ENCODE data around the gene TNNC1. TPM values are rescaled to one million over a fixed set of nuclear protein-coding genes. Genes with fewer than 3 reads are reported as not detected.

Gene TNNC1
- total RNA-seq, 2 experiments from 2014 or later = 7.2 to 7.6 TPM

- DNase-seq = no peak
- intact Hi-C loops (cut with micrococcal nuclease) = no loop called here
- Mint-ChIP-seq H3K4me1 (ENCODE audit: low read depth) (peaks cover 18% of the 10 kb centered on the region), H3K9me3 (no peaks in the 10 kb centered on the region), H3K36me3 (ENCODE audit: low read depth) (peaks cover 32% of the 10 kb centered on the region), H3K27me3 (ENCODE audit: low read depth) (no peaks in the 10 kb centered on the region), H3K4me3 (no peak overlapping the region), H3K27ac (no peak overlapping the region)
- CTCF ChIA-PET = interaction anchor here (1.6 kb wide), 1 partner anchor 24 kb away, joined by 3 read pairs; no protein-coding TSS in a partner anchor
These were observed 49.9 kb downstream of the TNNC1 start for GRCh38 chr3:52403955-52404354.

DNA sequence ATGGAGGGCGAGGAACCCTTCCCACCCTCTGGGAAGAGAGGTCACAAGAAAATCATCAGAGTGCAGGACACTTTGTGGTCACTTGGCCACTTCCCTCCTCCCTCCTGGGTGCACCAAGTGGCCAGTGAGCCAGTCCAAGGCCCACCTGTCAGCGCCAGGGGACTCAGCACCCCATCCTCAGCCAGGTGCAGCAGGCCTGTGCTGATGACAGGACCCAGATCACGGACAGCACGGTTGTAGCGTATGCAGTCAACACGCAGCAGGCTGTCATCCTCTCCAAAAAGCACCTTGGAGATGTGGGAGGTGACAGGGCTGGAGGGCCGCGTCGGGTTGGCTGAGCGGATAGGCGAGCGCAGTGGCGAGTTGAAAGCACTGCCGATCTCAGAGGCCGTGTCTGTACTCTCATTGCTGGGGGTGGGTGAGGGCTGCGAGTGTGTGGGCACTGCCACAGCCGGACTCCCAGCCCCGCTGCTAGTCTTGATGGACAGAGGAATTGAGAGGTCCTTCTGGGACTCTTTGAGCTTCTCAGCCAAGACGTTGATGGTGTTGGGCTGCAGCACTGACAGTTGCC is 50.5 kb downstream of the TNNC1 start:
- H3K27me3 Mint-ChIP-seq (ENCODE audit: low read depth) = no peaks in the 10 kb centered on the region

DNA sequence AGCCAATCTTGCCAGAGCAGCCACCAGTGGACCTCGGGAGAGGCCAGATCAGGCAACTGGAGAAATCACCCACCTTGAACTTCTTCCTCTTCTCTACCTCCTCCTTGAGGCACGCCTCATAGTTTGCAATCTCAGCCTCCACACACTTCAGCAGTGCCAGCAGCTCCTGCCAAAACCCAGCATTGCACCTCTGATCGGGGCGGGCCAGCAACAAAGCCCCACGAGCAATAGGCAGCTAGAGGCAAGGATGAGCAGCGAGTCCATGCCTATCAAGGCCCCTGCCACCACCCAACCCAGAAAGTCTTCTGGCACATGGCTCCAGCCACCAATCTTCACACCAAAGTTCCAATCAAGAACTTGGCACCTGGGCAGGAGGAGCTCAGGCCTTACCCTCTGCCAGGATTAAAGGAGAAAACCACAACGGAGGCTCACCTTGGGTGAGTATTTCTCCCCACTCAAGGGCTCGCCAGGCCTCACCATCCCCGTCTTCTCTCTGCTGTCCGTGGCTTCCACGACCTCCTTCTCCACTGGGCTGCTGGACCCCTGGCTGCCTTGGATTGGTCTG is 51.1 kb downstream of the TNNC1 start:
- Mint-ChIP-seq H3K27ac (peak overlapping the region; percentile 66), H3K36me3 (ENCODE audit: low read depth) (peaks cover 28% of the 10 kb centered on the region), H3K4me3 (no peak overlapping the region), H3K9me3 (no peaks in the 10 kb centered on the region), H3K27me3 (ENCODE audit: low read depth) (no peaks in the 10 kb centered on the region), H3K4me1 (ENCODE audit: low read depth) (peaks cover 6% of the 10 kb centered on the region)
- CTCF ChIA-PET = interaction anchor here (0.6 to 0.7 kb wide), 2 partner anchors 65 to 122 kb away, joined by 3 read pairs; no protein-coding TSS in a partner anchor
- no peak for DNase-seq
- intact Hi-C loops (cut with micrococcal nuclease) = no loop called here

More for the DNA sequence above, 50.5 kb downstream of the TNNC1 start:
- H3K4me1 Mint-ChIP-seq (ENCODE audit: low read depth) = peaks cover 12% of the 10 kb centered on the region
- H3K4me3 Mint-ChIP-seq = no peak overlapping the region
- no peaks in the 10 kb centered on the region for H3K9me3 Mint-ChIP-seq
- intact Hi-C loops (cut with micrococcal nuclease) = no loop called here
- H3K36me3 Mint-ChIP-seq (ENCODE audit: low read depth) = peaks cover 31% of the 10 kb centered on the region
- DNase-seq = no peak
- no peak overlapping the region for H3K27ac Mint-ChIP-seq
- CTCF ChIA-PET = interaction anchor here (0.6 to 1.6 kb wide), 3 partner anchors 24 to 122 kb away, joined by 3 read pairs; no protein-coding TSS in a partner anchor

GRCh38 chr3:52402101-52402521 is 51.7 kb downstream of the TNNC1 start:
- H3K27ac Mint-ChIP-seq = no peak overlapping the region

GRCh38 chr3:52401551-52401950 is 52.3 kb downstream of the TNNC1 start:
- CTCF ChIA-PET = interaction anchor here (0.9 kb wide), 1 partner anchor 14 kb away, joined by 3 read pairs; no protein-coding TSS in a partner anchor
- no peaks in the 10 kb centered on the region for H3K9me3 Mint-ChIP-seq
- H3K27me3 Mint-ChIP-seq (ENCODE audit: low read depth) = no peaks in the 10 kb centered on the region
- H3K4me3 Mint-ChIP-seq = no peak overlapping the region
- H3K27ac Mint-ChIP-seq = no peak overlapping the region
- H3K4me1 Mint-ChIP-seq (ENCODE audit: low read depth) = no peaks in the 10 kb centered on the region
- intact Hi-C loops (cut with micrococcal nuclease) = no loop called here
- H3K36me3 Mint-ChIP-seq (ENCODE audit: low read depth) = peaks cover 24% of the 10 kb centered on the region
- no peak for DNase-seq

More at GRCh38 chr3:52402101-52402521, 51.7 kb downstream of the TNNC1 start:
- DNase-seq = no peak
- Mint-ChIP-seq H3K27me3 (ENCODE audit: low read depth) (no peaks in the 10 kb centered on the region), H3K4me1 (ENCODE audit: low read depth) (no peaks in the 10 kb centered on the region), H3K36me3 (ENCODE audit: low read depth) (peaks cover 25% of the 10 kb centered on the region), H3K4me3 (no peak overlapping the region), H3K9me3 (no peaks in the 10 kb centered on the region)
- intact Hi-C loops (cut with micrococcal nuclease) = no loop called here
- CTCF ChIA-PET = interaction anchor here (0.9 kb wide), 1 partner anchor 14 kb away, joined by 3 read pairs; no protein-coding TSS in a partner anchor

Other genes with a start within 250 kb of the TNNC1 start
- under 1 TPM; 0.62 to 0.89 TPM for gene TLR9, start 228.4 kb downstream of the TNNC1 start, total RNA-seq
- gene TWF2, start 214.9 kb downstream of the TNNC1 start, total RNA-seq = 10 to 100 TPM; 89.1 to 91.3 TPM
- 100 to 1,000 TPM; 107 to 108 TPM for gene PPM1M, start 208.3 kb downstream of the TNNC1 start, total RNA-seq
- gene WDR82, start 175.4 kb downstream of the TNNC1 start, total RNA-seq = 100 to 1,000 TPM; 176 to 177 TPM
- gene GLYCTK, start 166.2 kb downstream of the TNNC1 start, total RNA-seq = 10 to 100 TPM; 25.9 to 27.7 TPM
- 1 to 10 TPM; 9.4 TPM for gene DNAH1, start 137.7 kb downstream of the TNNC1 start, total RNA-seq
- gene BAP1, start 44.0 kb downstream of the TNNC1 start, total RNA-seq = 10 to 100 TPM; 87.0 to 89.3 TPM
- 10 to 100 TPM; 22.5 to 24.8 TPM for gene PHF7, start 43.4 kb downstream of the TNNC1 start, total RNA-seq
- not detected for gene SEMA3G, start 8.9 kb downstream of the TNNC1 start, total RNA-seq
- 10 to 100 TPM; 50.4 to 52.5 TPM for gene NISCH, start 1.6 kb upstream of the TNNC1 start, total RNA-seq
- gene STAB1, start 41.3 kb upstream of the TNNC1 start, total RNA-seq = under 1 TPM; 0.10 to 0.17 TPM
- gene NT5DC2, start 79.8 kb upstream of the TNNC1 start, total RNA-seq = 10 to 100 TPM; 20.4 to 20.8 TPM
- 10 to 100 TPM; 12.3 to 13.1 TPM for gene UQCC5, start 82.6 kb upstream of the TNNC1 start, total RNA-seq
- gene PBRM1, start 231.9 kb upstream of the TNNC1 start, total RNA-seq = 10 to 100 TPM; 49.9 to 57.7 TPM
- 100 to 1,000 TPM; 195 to 197 TPM for gene GNL3, start 232.0 kb upstream of the TNNC1 start, total RNA-seq

Measured in activated naive CD4-positive, alpha-beta T cell treated with anti-CD3 and anti-CD28 coated beads for 36 hours (primary cell).